Endothelial cell of umbilical vein (primary cell): ENCODE results near the gene PSAPL1. TPM values are rescaled to one million over a fixed set of nuclear protein-coding genes. Genes with fewer than 3 reads are reported as not detected.

Experiments
- BruUV-seq: library from RNA; stranded (reverse); fragments of 400-500 nt; replicated peaks from 2 replicates; lab custom pipeline; 2021; lab: Mats Ljungman, UMichigan
- CTCF ChIA-PET: fragments of 300-600, 350-600 bp; sonication (Branson Sonifier 250); formaldehyde crosslinking; loops from one replicate; lab custom pipeline; 2021; ENCODE audit warnings: antibody characterized with exemption, inconsistent platforms; lab: Charles Lee
- POLR2A ChIA-PET: fragments of 300-600, 350-600 bp; sonication (Branson Sonifier 250); formaldehyde crosslinking; loops from one replicate; lab custom pipeline; 2021; ENCODE audit warnings: antibody characterized with exemption, inconsistent platforms; lab: Charles Lee
- DNase-seq: peaks from one replicate; pipeline ENCODE4 v3.0.0-alpha.2; 2011; ENCODE audit warnings: low read depth, low spot score
- FAIRE-seq: peaks from 2 replicates; lab custom pipeline; 2011; peaks lifted over from hg19 to GRCh38; lab: Jason Lieb, UNC
- H2AFZ ChIP-seq: 2 replicates; pipeline ENCODE4 v1.6.0; 2012; ENCODE audit warnings: low read depth, low read length, control low read depth, inconsistent platforms
- H3K27ac ChIP-seq: 2 replicates; pipeline ENCODE4 v1.5.1; 2011; ENCODE audit warnings: low read depth, mild to moderate bottlenecking, control low read depth, low read length, moderate library complexity; ENCODE audit not compliant: insufficient read depth
- H3K27me3 ChIP-seq, 2 experiments: 2 replicates each; pipeline versions ENCODE4 v1.6.0 to v1.6.1; 2011; ENCODE audit warnings: low read length in 2 of 2, mixed read lengths in 1 of 2; ENCODE audit not compliant: control insufficient read depth in 2 of 2, insufficient read depth in 2 of 2
- H3K36me3 ChIP-seq, 2 experiments: 2 replicates in 1 of 2; 3 replicates in 1 of 2; pipeline ENCODE4 v1.5.1; 2011; ENCODE audit warnings: low read length in 2 of 2, mild to moderate bottlenecking in 1 of 2, moderate library complexity in 1 of 2; ENCODE audit not compliant: control insufficient read depth in 2 of 2, insufficient read depth in 2 of 2; ENCODE audit errors: extremely low read depth in 1 of 2
- H3K4me1 ChIP-seq: 3 replicates; pipeline ENCODE4 v1.5.1; 2011; ENCODE audit warnings: mild to moderate bottlenecking, low read length; ENCODE audit not compliant: control insufficient read depth, insufficient read depth; ENCODE audit errors: extremely low read depth
- H3K4me2 ChIP-seq: 2 replicates; pipeline ENCODE4 v1.6.1; 2011; ENCODE audit warnings: low read length, control low read depth, mixed read lengths; ENCODE audit not compliant: insufficient read depth
- H3K4me3 ChIP-seq, 3 experiments: fragments of 200-600 bp in 1 of 3; sonication (generic), shearing (Covaris generic) in 1 of 3; replicated peaks in 1 of 3; 2 replicates each; pipeline ENCODE4 v1.5.1; 2011 to 2016; ENCODE audit warnings: control low read depth in 3 of 3, low read length in 3 of 3, mild to moderate bottlenecking in 2 of 3, inconsistent platforms in 1 of 3, low read depth in 1 of 3, moderate library complexity in 1 of 3; ENCODE audit not compliant: insufficient read depth in 1 of 3
- H3K79me2 ChIP-seq: 2 replicates; pipeline ENCODE4 v1.6.0; 2012; ENCODE audit warnings: low read length, inconsistent platforms; ENCODE audit not compliant: control insufficient read depth, insufficient read depth
- H3K9ac ChIP-seq: replicated peaks from 2 replicates; pipeline ENCODE3; 2011; ENCODE audit warnings: low read length, control low read depth; ENCODE audit not compliant: insufficient read depth; ENCODE audit errors: extremely low read depth
- H3K9me1 ChIP-seq: replicated peaks from 3 replicates; pipeline ENCODE4 v1.6.0; 2011; ENCODE audit warnings: mild to moderate bottlenecking, low read length; ENCODE audit not compliant: control insufficient read depth, insufficient read depth; ENCODE audit errors: extremely low read depth
- H3K9me3 ChIP-seq: replicated peaks from 2 replicates; pipeline ENCODE4 v1.5.1; 2012; ENCODE audit warnings: low read length, inconsistent platforms; ENCODE audit not compliant: control insufficient read depth, insufficient read depth
- H4K20me1 ChIP-seq: replicated peaks from 2 replicates; pipeline ENCODE3; 2011; ENCODE audit warnings: mild to moderate bottlenecking, low read length; ENCODE audit not compliant: control insufficient read depth, insufficient read depth; ENCODE audit errors: extremely low read depth
- CTCF ChIP-seq, 2 donors: IDR thresholded peaks; 1 replicate in 1 of 2; 2 replicates in 1 of 2; pipeline ENCODE4 v1.5.1; 2011; ENCODE audit warnings: low read length in 2 of 2, mild to moderate bottlenecking in 2 of 2, moderate library complexity in 2 of 2, control low read depth in 1 of 2, inconsistent platforms in 1 of 2, low read depth in 1 of 2; ENCODE audit not compliant: insufficient read depth in 1 of 2; ENCODE audit errors: extremely low read depth in 1 of 2
- EZH2 ChIP-seq: IDR thresholded peaks from 2 replicates; pipeline ENCODE4 v1.6.1; 2012; ENCODE audit warnings: borderline replicate concordance, low read depth, mild to moderate bottlenecking, moderate library complexity, low read length, inconsistent platforms; ENCODE audit not compliant: severe bottlenecking
- FOS ChIP-seq: IDR thresholded peaks from 2 replicates; pipeline ENCODE4 v1.6.1; 2011; ENCODE audit warnings: mild to moderate bottlenecking, low read length, moderate library complexity, borderline replicate concordance; ENCODE audit not compliant: insufficient read depth
- GATA2 ChIP-seq: IDR thresholded peaks from 2 replicates; pipeline ENCODE4 v1.7.0; 2011; ENCODE audit warnings: low read depth, mild to moderate bottlenecking, moderate library complexity, mixed read lengths, low read length; ENCODE audit not compliant: insufficient read length, insufficient read depth
- JUN ChIP-seq: IDR thresholded peaks from 2 replicates; pipeline ENCODE4 v1.6.1; 2011; ENCODE audit warnings: borderline replicate concordance, low read depth; ENCODE audit not compliant: insufficient read length, insufficient read depth
- MAX ChIP-seq: IDR thresholded peaks from 2 replicates; pipeline ENCODE4 v1.6.1; 2011; ENCODE audit not compliant: insufficient read depth, insufficient read length
- MYC ChIP-seq: IDR thresholded peaks from one replicate; pipeline ENCODE4 v1.6.1; 2011; ENCODE audit warnings: mild to moderate bottlenecking, low read depth, low read length
- POLR2A ChIP-seq: IDR thresholded peaks from 2 replicates; pipeline ENCODE4 v1.6.1; 2012; ENCODE audit warnings: low read depth, mild to moderate bottlenecking, control low read depth, low read length
- POLR2AphosphoS5 ChIP-seq: IDR thresholded peaks from 2 replicates; pipeline ENCODE4 v1.6.1; 2012; ENCODE audit warnings: low read depth, mild to moderate bottlenecking, control low read depth, low read length, moderate library complexity; ENCODE audit not compliant: insufficient read depth
- dilution Hi-C: fragments of 300-500 bp; cut with MboI; formaldehyde crosslinking; loops from one replicate; pipeline ENCODE4 v1.15.0; 2019; ENCODE audit warnings: low sequenced_read_pairs; ENCODE audit not compliant: extremely low pct_ligation_motif_present
- intact Hi-C: fragments of 100-400 bp; cut with micrococcal nuclease; formaldehyde crosslinking; loops from one replicate; pipeline ENCODE4 v1.10.0; 2022
- polyA plus RNA-seq, 4 experiments: library from polyadenylated mRNA; depleted of rRNA in 3 of 4; stranded (reverse) in 3 of 4; unstranded in 1 of 4; fragments of >200 nt; gene quantifications; 2 replicates each; pipeline versions ENCODE4 v1.2.1 to v1.2.3, GENCODE V29; 2011 to 2012; ENCODE audit warnings: missing spikeins in 1 of 4
- total RNA-seq: library from RNA; stranded (reverse); gene quantifications from 2 replicates; pipeline ENCODE4 v1.2.3, GENCODE V29; 2021

The PSAPL1 gene
- total and polyA plus RNA-seq, 2 donors (not counting 3 experiments of a cell fraction or from before 2014, with no cell fraction given) = not detected

GRCh38 chr4:7465017-7465416, 30.3 kb upstream of the PSAPL1 start:
- ChIA-PET POLR2A (no interaction called here), CTCF (no interaction called here)
- Histone ChIP-seq H3K9me3 (no peaks in the 10 kb centered on the region), H4K20me1 (no peaks in the 10 kb centered on the region), H3K27ac (no peak overlapping the region), H3K4me2 (no peak overlapping the region), H3K79me2 (no peaks in the 10 kb centered on the region), H2AFZ (no peak overlapping the region), H3K9me1 (no peaks in the 10 kb centered on the region), H3K9ac (no peak overlapping the region), H3K4me1 (no peaks in the 10 kb centered on the region), H3K27me3 (no peaks in the 10 kb centered on the region), H3K4me3 (no peak overlapping the region), H3K36me3 (no peaks in the 10 kb centered on the region)
- BruUV-seq = no TSS peak
- TF ChIP-seq EZH2 (no peak), MAX (no peak), POLR2AphosphoS5 (no peak), JUN (no peak), POLR2A (no peak), GATA2 (no peak), FOS (no peak), CTCF (IDR thresholded peaks at IDR 0.05; ENCODE audit: extremely low read depth in 1 of 2, insufficient read depth in 1 of 2, low read depth in 1 of 2, low read length in 2 of 2) (no peak), MYC (no peak)
- FAIRE-seq = no peak
- no peak for DNase-seq
- intact Hi-C loops = no loop called here
- dilution Hi-C loops = no loop called here
